Activated CD4-positive, alpha-beta T cell treated with anti-CD3 and anti-CD28 coated beads, Interleukin-2, Interleukin-4, amounts not matched to agents 100 ng/mL and 50 ng/mL, durations not matched to agents 16 hours and 8 hours (primary cell): Measurements from ENCODE around the gene C1orf35.

Experiments used
- DNase-seq: peaks from one replicate; pipeline ENCODE4 v3.0.0-alpha.2; 2020; ENCODE audit warnings: low spot score

The C1orf35 gene

DNA sequence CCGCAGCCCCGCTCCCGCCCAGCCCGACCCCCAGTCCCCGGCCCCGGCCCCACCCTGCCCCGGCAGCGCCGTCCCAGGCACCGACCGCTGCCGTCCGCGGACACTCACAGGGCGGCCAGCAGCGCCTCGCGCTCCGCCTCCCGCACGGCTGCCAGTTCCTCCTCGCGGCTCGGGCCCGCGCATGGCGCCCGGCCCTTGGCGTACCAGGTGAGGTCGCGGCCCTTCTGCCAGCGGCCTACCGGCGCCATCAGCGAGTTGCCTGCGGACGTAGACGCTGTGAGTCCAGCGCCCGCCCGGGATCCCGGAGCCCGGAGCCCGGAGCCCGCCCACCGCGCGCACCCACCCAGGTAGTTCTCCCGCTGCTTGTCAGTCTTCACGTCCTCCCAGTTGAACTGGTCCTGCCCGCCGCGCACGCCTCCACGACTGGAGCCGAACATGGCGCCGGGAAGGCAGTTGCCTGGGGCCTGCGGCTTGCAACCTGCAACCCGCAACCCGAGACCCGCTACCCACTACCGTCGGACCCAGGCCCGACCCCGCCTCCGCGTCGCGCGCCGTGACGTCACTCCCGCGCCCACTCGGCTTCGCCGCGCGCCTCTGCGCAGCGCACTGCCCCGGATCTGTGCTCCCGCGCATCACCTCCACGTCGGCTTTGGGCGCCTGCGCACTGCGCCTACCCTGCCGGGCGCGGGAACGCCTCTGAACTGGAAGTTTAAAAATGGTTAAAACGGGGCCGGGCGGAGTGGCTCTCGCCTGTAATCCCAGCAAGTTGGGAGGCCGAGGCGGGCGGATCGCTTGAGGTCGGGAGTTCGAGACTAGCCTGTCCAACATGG, at the start of gene C1orf35:
Gene C1orf35, minus strand, starts transcription at position 535 of the 830 bp plus-strand sequence. Its CDS starts 98 bp downstream, at position 437.
- peak; percentile 96 for DNase-seq

DNA sequence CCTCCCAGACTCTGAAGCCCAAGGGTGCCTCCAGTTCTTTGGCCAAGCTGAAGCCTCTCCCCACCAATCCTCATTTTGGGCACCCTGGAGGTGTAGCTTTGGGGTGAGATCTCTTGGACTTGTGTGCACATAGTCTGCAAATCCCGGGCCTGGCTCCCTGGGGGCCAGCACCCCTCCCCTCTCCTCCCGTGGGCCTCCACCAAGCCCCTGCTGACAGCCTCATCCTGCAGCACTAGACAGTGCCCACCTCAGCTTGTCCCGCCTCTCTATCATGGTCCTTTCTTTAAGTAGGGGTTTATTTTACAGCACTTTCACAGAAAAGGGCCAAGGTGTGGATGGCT, 49.8 kb upstream of the C1orf35 start:
- no peak for DNase-seq

- DNase-seq, result no peak
Observed at GRCh38 chr1:228152097-228152917, 49.2 kb upstream of the C1orf35 start.

DNA sequence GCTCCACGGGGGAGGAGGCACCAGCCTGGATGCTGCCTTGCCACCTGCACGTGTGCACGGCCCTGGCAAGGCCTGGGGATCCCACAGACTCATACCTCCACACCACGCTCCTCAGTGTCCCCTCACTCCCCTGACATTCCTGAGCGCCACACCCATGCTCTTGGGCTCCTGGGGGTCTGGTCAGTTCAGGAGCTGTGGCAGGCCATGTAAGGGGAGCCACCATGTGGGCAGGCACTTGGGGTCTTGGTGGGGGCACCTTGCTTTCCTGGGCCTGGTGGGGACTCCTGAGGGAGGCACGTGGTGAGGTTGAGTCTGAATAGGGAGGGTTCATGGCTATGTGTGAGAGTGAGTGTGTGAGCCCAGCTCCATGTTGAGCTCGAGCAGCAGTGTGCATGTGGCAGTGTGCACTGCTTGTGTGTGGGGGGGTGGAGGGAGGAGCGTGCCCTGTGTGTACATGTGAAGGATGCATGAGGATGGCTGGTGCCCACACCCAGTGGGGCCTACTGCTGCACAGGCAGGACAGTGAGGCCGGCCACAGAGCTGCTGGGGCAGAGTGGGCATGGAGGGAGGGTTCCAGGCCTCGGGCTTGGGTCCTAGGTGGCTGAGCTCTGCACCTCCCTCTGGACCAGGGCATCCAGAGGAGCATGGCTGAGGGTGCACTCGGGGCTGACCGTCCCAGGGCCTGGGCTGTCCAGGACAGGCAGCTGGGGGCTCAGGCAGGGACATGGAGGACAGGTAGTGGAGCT, 48.2 kb upstream of the C1orf35 start:
- DNase-seq, result no peak

DNA sequence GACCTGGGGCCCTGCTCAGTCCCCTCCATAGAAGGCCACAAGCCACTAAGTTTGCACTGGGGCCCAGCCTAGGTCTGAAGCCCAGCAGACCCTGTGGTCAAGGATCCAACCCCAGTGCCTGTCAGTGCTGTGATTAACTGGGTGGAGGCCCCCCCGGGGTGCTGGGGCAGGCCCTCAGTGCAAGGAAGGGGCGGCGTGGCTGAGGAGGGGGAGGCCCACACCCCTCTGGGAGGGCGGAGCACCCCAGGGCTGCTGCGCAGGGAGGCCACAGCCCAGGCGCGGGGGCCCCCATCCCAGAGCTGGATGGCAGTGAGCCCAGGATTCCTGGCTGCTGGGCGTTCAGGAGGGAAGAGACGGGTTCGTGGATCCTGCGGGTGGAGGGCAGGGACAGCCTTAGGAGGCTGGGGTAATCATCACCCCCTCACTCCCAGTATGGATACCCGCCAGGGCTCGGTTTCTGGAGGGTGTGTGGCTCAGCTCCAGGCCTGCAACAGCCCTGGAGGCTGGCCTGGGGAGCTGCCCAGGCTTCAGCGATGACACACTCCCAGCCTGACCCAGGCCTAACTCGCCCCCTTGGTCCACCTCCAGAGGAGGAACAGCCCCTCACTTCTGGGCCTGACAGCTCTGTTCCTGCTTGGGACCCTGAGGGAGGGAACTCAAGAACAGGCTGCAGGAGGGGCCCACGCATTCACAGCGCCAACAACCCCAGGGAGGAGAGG, 47.5 kb upstream of the C1orf35 start:
- no peak for DNase-seq

DNA sequence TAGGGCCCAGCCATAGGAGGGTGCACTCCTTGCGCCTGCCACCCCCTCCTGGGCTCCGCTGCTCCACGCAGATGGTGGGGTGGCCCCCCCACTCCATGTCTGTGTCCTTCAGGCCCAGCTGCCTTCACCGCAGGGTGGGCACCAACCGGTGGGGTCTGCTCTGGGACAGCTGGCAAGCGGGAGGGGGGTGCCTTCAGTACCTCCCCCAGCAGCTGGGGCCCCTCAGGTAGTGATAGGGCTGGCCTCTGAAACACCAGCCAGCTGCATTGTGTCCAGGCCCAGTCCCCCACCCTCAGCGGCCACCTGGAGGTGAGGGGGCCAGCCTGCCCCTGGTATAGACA, 47.0 kb upstream of the C1orf35 start:
- DNase-seq, result no peak

DNA sequence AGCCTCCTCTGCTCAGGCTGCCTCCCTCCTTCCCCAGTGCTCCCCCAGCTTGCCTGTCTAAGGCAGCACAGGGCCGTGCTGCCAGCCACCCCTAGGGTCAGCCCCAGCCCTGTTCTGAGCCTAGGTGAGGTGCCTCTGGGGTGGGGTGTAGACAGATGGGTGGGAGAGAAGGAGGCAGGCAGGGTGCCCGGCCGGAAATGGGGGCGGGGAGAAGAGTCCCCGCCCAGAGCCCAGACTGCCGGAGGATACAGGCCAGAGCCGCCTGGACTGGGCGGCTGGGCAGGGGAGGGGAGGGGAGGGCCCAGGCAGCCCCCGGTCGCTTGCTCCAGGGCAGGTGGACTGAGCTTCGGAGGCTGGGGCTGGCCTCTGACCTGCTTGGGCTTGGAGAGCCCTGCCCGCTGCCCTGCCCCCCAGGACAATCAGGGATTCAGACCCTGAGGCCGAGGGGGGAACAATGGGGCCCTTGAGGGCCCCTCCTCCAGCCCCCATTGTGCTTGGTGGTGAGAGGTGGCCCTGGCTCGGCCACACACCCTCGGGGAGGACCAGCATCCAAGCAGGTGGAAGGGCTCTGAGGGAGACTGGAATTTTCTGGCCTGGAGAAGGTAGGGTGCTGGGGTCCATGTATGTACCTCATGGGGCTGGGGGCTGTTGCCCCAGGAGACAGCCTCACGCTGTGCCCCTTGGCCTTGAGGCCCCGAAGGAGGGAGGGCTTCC, 46.4 kb upstream of the C1orf35 start, which contains the start of gene GJC2:
Gene GJC2, plus strand, starts transcription at position 525 of the 714 bp plus-strand sequence. CDS start 7,829 bp downstream, outside the sequence.
- DNase-seq, result no peak

GRCh38 chr1:228148935-228149405, 45.8 kb upstream of the C1orf35 start:
- no peak for DNase-seq

DNA sequence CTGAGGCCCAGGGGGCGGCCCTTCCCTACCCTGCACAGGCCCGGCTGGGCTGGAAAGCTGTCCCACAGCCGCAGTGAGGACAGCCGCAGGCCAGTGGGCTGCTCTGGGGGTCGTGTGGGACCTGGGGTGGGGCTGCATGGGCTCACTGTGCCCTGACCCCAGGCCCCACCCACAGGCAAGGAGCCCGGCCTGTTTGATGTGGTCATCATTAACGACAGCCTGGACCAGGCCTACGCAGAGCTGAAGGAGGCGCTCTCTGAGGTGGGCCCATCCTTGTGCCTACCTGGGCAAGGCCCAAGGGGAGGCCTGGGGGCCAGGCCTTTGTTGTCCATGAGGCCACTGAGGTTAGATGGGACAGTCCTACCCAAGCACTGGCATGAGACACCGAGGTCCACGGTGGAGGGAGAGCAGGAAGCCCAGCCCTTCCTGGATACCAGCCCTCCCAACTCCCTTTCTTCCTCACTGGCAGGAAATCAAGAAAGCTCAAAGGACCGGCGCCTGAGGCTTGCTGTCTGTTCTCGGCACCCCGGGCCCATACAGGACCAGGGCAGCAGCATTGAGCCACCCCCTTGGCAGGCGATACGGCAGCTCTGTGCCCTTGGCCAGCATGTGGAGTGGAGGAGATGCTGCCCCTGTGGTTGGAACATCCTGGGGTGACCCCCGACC, 45.2 kb upstream of the C1orf35 start:
- DNase-seq, result no peak

DNA sequence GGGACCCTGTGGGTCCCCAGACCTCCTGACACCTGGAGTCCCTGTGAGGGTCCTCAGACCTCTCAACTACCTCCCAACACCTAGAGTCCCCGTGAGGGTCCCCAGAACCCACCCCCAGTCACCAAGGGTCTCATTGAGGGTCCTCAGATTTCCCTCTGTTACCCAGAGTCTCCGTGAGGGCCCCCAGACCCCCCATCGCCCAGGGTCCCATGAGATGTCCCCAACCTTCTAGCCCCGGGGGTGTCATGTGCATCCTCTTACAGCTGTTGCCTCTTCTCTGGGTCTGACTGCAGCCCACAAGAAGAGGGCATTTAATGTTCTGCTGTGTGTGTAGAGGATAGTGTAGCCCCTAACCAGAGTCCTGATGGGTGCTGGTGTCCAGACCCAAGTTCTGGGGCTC, 44.6 kb upstream of the C1orf35 start:
- DNase-seq, result no peak

DNA sequence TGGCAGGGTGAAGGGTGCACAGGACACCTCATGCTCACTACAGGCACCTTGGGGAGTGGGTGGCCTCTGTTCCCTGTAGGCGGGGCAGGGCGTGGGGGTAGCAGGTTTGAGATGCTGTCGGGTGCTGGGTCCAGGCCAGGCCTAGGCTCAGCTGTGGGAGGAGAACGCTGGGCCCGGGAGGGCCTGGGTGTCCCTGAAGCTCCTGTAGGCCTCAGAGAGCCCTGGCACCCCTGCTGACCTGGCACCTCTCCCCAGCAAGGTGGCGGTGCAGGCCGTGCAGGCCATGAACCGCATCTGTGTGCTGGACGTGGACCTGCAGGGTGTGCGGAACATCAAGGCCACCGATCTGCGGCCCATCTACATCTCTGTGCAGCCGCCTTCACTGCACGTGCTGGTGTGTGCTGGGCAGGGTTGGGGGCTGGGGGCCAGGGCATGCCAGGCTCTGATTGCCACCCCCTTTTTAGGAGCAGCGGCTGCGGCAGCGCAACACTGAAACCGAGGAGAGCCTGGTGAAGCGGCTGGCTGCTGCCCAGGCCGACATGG, 44.1 kb upstream of the C1orf35 start:
- no peak for DNase-seq

DNA sequence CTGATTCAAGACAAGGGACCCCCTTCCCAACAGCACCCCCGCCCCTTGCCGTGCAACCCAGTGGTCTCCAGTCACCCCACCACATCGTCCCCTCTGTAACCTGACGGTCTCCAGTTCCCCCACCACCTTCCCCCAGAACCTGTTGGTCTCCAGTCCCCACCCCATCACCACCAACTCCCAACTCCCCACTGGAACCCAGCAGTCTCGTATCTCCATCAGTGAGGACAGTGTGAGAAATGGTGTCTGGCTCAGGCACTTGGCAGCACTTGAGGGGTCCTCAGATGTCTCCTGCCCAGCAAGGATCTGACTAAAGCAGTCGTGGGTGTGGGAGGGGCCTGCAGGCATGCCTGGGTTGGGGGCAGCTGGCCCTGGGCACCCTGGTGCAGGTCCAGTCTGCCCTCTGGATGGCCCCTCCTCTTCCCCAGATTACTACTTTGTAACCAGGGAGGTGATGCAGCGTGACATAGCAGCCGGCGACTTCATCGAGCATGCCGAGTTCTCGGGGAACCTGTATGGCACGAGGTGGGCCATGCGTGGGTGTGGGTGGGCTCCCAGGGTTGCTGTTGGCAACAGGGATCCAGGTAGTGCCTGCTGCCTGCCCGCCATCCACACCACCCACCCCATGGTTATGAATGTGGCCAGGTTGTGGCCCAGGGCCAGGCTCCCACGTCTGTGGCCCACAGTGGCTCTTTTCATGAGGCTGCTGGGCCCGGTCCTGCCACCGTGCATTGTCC, 43.5 kb upstream of the C1orf35 start:
- no peak for DNase-seq

DNA sequence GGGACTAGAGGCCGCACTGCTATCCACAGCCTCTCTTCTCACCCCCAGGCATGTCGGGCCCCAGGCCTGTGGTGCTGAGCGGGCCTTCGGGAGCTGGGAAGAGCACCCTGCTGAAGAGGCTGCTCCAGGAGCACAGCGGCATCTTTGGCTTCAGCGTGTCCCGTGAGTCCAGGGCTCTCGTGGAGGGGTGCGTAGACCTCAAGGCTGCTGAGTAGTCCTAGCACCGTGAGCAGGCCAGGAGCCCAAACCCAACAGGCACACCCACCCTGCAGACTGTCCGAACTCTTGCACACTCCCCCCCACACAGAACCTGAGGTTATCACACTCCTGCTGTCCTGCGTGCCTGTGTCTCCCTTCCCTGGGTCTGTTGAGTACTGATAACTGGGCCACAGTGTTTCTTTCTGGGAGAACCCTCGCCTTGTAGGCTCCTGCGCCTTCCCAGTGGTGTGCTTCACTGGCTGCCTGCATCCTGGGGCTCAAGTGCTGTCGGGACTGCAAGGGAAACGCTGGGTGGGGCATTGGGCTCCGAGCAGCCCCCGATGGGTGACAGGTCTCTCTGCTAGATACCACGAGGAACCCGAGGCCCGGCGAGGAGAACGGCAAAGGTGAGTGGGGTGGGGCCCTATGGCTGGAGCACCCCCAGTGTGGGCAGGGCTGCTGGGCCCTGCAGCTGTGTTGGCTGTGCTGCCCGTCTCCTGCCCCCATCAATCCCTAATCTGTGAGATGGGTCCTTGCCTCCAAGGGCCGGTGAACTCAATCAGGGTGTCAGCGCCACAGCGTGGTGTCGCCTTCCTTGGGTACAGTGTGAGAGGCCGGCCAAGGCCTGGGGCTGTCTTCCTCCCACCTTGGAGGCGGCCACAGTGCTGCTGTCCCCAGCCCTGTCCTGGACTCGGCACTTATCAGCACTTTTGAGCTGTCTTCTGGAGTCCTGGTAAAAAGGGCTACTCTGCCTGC, 42.6 kb upstream of the C1orf35 start:
- DNase-seq, result no peak

- DNase-seq, result no peak
Observed at GRCh38 chr1:228144993-228145343, 41.8 kb upstream of the C1orf35 start.

- DNase-seq, result no peak
Observed at GRCh38 chr1:228144193-228144992, 41.3 kb upstream of the C1orf35 start.

DNA sequence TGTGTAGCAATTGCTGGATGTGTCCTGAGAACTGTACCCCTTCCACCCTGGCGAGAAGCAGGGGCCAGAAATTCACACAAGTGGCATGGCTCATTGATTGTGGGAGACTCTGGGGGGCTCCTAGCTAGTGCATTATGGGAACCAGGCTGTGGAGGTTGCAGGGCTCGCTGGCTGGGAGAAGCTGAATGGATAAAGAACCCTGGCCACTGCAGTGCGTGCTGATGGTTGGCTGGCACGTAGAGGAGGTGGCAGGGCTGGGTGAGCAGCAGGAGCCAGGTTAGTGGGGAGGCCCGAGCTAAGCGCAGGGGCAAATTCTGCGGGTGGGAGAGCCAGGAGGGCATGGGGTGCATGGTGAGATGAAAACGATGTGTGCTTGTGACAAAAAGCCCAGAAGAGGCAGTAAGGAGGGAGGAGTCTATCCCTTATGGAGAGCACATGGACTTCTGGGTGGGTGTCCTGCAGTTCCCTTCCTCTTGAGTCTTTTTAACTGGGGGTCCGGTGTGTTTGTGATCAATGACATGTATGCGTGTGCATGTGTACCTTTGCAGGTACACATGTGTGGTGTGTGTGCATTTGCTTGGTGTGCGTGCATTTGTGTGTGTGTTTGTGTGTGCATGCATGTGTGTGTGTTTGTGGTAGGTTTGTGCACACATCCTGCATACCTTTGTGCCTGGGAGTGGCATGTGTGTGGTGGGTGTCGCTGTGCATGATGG, 40.5 kb upstream of the C1orf35 start:
- DNase-seq, result no peak

DNA sequence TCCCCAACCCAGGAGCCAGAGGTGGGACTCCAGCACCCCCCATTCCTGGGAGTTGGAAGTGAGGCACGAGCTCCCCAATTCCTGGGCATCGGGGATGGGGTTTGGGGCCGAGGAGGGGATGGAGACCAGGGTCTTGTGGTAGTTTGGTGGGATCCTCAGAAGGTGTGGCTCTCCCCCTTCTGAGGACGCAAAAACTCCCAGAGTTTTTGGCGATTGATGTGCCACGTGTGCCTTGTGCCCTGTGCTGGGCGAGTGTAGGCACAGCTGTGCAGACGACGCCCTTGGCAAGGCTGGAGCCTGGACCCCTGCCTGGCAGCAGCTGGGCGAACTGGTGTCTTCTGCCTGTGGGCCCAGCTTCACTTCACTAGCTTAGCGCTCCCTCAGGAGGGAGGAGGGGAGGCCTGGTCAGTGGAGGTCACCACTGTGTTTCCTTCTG, 39.6 kb upstream of the C1orf35 start:
- DNase-seq, result no peak
